Endothelial cell of umbilical vein (primary cell): ENCODE data around the gene NUDT5. TPM values are rescaled to one million over a fixed set of nuclear protein-coding genes. Genes with fewer than 3 reads are reported as not detected.

Experiments
- BruUV-seq: library from RNA; stranded (reverse); fragments of 400-500 nt; replicated peaks from 2 replicates; lab custom pipeline; 2021; lab: Mats Ljungman, UMichigan
- CTCF ChIA-PET: fragments of 300-600, 350-600 bp; sonication (Branson Sonifier 250); formaldehyde crosslinking; loops from one replicate; lab custom pipeline; 2021; ENCODE audit warnings: antibody characterized with exemption, inconsistent platforms; lab: Charles Lee
- POLR2A ChIA-PET: fragments of 300-600, 350-600 bp; sonication (Branson Sonifier 250); formaldehyde crosslinking; loops from one replicate; lab custom pipeline; 2021; ENCODE audit warnings: antibody characterized with exemption, inconsistent platforms; lab: Charles Lee
- DNase-seq: peaks from one replicate; pipeline ENCODE4 v3.0.0-alpha.2; 2011; ENCODE audit warnings: low read depth, low spot score
- FAIRE-seq: peaks from 2 replicates; lab custom pipeline; 2011; peaks lifted over from hg19 to GRCh38; lab: Jason Lieb, UNC
- H2AFZ ChIP-seq: 2 replicates; pipeline ENCODE4 v1.6.0; 2012; ENCODE audit warnings: low read depth, low read length, control low read depth, inconsistent platforms
- H3K27ac ChIP-seq: 2 replicates; pipeline ENCODE4 v1.5.1; 2011; ENCODE audit warnings: low read depth, mild to moderate bottlenecking, control low read depth, low read length, moderate library complexity; ENCODE audit not compliant: insufficient read depth
- H3K27me3 ChIP-seq, 2 experiments: 2 replicates each; pipeline versions ENCODE4 v1.6.0 to v1.6.1; 2011; ENCODE audit warnings: low read length in 2 of 2, mixed read lengths in 1 of 2; ENCODE audit not compliant: control insufficient read depth in 2 of 2, insufficient read depth in 2 of 2
- H3K36me3 ChIP-seq, 2 experiments: 2 replicates in 1 of 2; 3 replicates in 1 of 2; pipeline ENCODE4 v1.5.1; 2011; ENCODE audit warnings: low read length in 2 of 2, mild to moderate bottlenecking in 1 of 2, moderate library complexity in 1 of 2; ENCODE audit not compliant: control insufficient read depth in 2 of 2, insufficient read depth in 2 of 2; ENCODE audit errors: extremely low read depth in 1 of 2
- H3K4me1 ChIP-seq: 3 replicates; pipeline ENCODE4 v1.5.1; 2011; ENCODE audit warnings: mild to moderate bottlenecking, low read length; ENCODE audit not compliant: control insufficient read depth, insufficient read depth; ENCODE audit errors: extremely low read depth
- H3K4me2 ChIP-seq: 2 replicates; pipeline ENCODE4 v1.6.1; 2011; ENCODE audit warnings: low read length, control low read depth, mixed read lengths; ENCODE audit not compliant: insufficient read depth
- H3K4me3 ChIP-seq, 3 experiments: fragments of 200-600 bp in 1 of 3; sonication (generic), shearing (Covaris generic) in 1 of 3; replicated peaks in 1 of 3; 2 replicates each; pipeline ENCODE4 v1.5.1; 2011 to 2016; ENCODE audit warnings: control low read depth in 3 of 3, low read length in 3 of 3, mild to moderate bottlenecking in 2 of 3, inconsistent platforms in 1 of 3, low read depth in 1 of 3, moderate library complexity in 1 of 3; ENCODE audit not compliant: insufficient read depth in 1 of 3
- H3K79me2 ChIP-seq: 2 replicates; pipeline ENCODE4 v1.6.0; 2012; ENCODE audit warnings: low read length, inconsistent platforms; ENCODE audit not compliant: control insufficient read depth, insufficient read depth
- H3K9ac ChIP-seq: replicated peaks from 2 replicates; pipeline ENCODE3; 2011; ENCODE audit warnings: low read length, control low read depth; ENCODE audit not compliant: insufficient read depth; ENCODE audit errors: extremely low read depth
- H3K9me1 ChIP-seq: replicated peaks from 3 replicates; pipeline ENCODE4 v1.6.0; 2011; ENCODE audit warnings: mild to moderate bottlenecking, low read length; ENCODE audit not compliant: control insufficient read depth, insufficient read depth; ENCODE audit errors: extremely low read depth
- H3K9me3 ChIP-seq: replicated peaks from 2 replicates; pipeline ENCODE4 v1.5.1; 2012; ENCODE audit warnings: low read length, inconsistent platforms; ENCODE audit not compliant: control insufficient read depth, insufficient read depth
- H4K20me1 ChIP-seq: replicated peaks from 2 replicates; pipeline ENCODE3; 2011; ENCODE audit warnings: mild to moderate bottlenecking, low read length; ENCODE audit not compliant: control insufficient read depth, insufficient read depth; ENCODE audit errors: extremely low read depth
- CTCF ChIP-seq, 2 donors: IDR thresholded peaks; 1 replicate in 1 of 2; 2 replicates in 1 of 2; pipeline ENCODE4 v1.5.1; 2011; ENCODE audit warnings: low read length in 2 of 2, mild to moderate bottlenecking in 2 of 2, moderate library complexity in 2 of 2, control low read depth in 1 of 2, inconsistent platforms in 1 of 2, low read depth in 1 of 2; ENCODE audit not compliant: insufficient read depth in 1 of 2; ENCODE audit errors: extremely low read depth in 1 of 2
- EZH2 ChIP-seq: IDR thresholded peaks from 2 replicates; pipeline ENCODE4 v1.6.1; 2012; ENCODE audit warnings: borderline replicate concordance, low read depth, mild to moderate bottlenecking, moderate library complexity, low read length, inconsistent platforms; ENCODE audit not compliant: severe bottlenecking
- GATA2 ChIP-seq: IDR thresholded peaks from 2 replicates; pipeline ENCODE4 v1.7.0; 2011; ENCODE audit warnings: low read depth, mild to moderate bottlenecking, moderate library complexity, mixed read lengths, low read length; ENCODE audit not compliant: insufficient read length, insufficient read depth
- JUN ChIP-seq: IDR thresholded peaks from 2 replicates; pipeline ENCODE4 v1.6.1; 2011; ENCODE audit warnings: borderline replicate concordance, low read depth; ENCODE audit not compliant: insufficient read length, insufficient read depth
- MYC ChIP-seq: IDR thresholded peaks from one replicate; pipeline ENCODE4 v1.6.1; 2011; ENCODE audit warnings: mild to moderate bottlenecking, low read depth, low read length
- POLR2A ChIP-seq: IDR thresholded peaks from 2 replicates; pipeline ENCODE4 v1.6.1; 2012; ENCODE audit warnings: low read depth, mild to moderate bottlenecking, control low read depth, low read length
- POLR2AphosphoS5 ChIP-seq: IDR thresholded peaks from 2 replicates; pipeline ENCODE4 v1.6.1; 2012; ENCODE audit warnings: low read depth, mild to moderate bottlenecking, control low read depth, low read length, moderate library complexity; ENCODE audit not compliant: insufficient read depth
- dilution Hi-C: fragments of 300-500 bp; cut with MboI; formaldehyde crosslinking; loops from one replicate; pipeline ENCODE4 v1.15.0; 2019; ENCODE audit warnings: low sequenced_read_pairs; ENCODE audit not compliant: extremely low pct_ligation_motif_present
- intact Hi-C: fragments of 100-400 bp; cut with micrococcal nuclease; formaldehyde crosslinking; loops from one replicate; pipeline ENCODE4 v1.10.0; 2022
- polyA plus RNA-seq, 4 experiments: library from polyadenylated mRNA; depleted of rRNA in 3 of 4; stranded (reverse) in 3 of 4; unstranded in 1 of 4; fragments of >200 nt; gene quantifications; 2 replicates each; pipeline versions ENCODE4 v1.2.1 to v1.2.3, GENCODE V29; 2011 to 2012; ENCODE audit warnings: missing spikeins in 1 of 4
- total RNA-seq: library from RNA; stranded (reverse); gene quantifications from 2 replicates; pipeline ENCODE4 v1.2.3, GENCODE V29; 2021

Gene NUDT5
- total and polyA plus RNA-seq, 2 donors (not counting 3 experiments of a cell fraction or from before 2014, with no cell fraction given) = 81.8 to 87.8 TPM

DNA sequence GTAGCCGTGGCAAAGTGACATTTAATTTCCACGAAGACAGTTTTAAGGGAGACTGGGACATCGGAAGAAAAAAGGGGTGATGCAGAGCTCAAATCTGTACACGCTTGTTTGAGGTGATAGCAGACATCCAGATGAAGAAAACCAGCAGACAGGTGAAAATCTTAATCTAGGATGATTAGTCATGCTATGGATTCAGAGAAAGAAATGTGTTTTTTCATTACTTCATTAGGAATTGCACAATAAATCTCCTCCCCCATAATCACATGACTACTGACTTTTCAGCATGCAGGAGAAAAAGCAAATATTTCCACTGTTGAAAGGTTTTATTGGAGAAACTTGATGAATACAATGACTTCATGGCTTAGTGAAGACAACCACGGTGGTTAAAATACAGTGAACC is 2.5 kb downstream of the NUDT5 start:
- intact Hi-C loops = loop anchor here (10.0 kb wide), 1 partner anchor 398 kb away; no protein-coding TSS in a partner anchor
- dilution Hi-C loops = no loop called here
- Histone ChIP-seq H4K20me1 (no peaks in the 10 kb centered on the region), H2AFZ (no peak overlapping the region), H3K36me3 (no peaks in the 10 kb centered on the region), H3K4me2 (no peak overlapping the region), H3K79me2 (peaks cover 84% of the 10 kb centered on the region), H3K4me3 (no peak overlapping the region), H3K27ac (no peak overlapping the region), H3K27me3 (no peaks in the 10 kb centered on the region), H3K9me3 (no peaks in the 10 kb centered on the region), H3K9me1 (no peaks in the 10 kb centered on the region), H3K4me1 (peaks cover 21% of the 10 kb centered on the region), H3K9ac (no peak overlapping the region)
- CTCF ChIA-PET = no interaction called here
- no peak for DNase-seq
- no TSS peak for BruUV-seq
- POLR2A ChIA-PET = no interaction called here
- TF ChIP-seq MYC = no peak
- TF ChIP-seq GATA2 = no peak
- TF ChIP-seq CTCF (IDR thresholded peaks at IDR 0.05; ENCODE audit: extremely low read depth in 1 of 2, insufficient read depth in 1 of 2, low read depth in 1 of 2, low read length in 2 of 2) = no peak
- no peak for TF ChIP-seq EZH2
- TF ChIP-seq POLR2AphosphoS5 = no peak
- no peak for TF ChIP-seq JUN
- no peak for TF ChIP-seq POLR2A
- no peak for FAIRE-seq
